Measurements from ENCODE around the gene LRRC28.

DNA sequence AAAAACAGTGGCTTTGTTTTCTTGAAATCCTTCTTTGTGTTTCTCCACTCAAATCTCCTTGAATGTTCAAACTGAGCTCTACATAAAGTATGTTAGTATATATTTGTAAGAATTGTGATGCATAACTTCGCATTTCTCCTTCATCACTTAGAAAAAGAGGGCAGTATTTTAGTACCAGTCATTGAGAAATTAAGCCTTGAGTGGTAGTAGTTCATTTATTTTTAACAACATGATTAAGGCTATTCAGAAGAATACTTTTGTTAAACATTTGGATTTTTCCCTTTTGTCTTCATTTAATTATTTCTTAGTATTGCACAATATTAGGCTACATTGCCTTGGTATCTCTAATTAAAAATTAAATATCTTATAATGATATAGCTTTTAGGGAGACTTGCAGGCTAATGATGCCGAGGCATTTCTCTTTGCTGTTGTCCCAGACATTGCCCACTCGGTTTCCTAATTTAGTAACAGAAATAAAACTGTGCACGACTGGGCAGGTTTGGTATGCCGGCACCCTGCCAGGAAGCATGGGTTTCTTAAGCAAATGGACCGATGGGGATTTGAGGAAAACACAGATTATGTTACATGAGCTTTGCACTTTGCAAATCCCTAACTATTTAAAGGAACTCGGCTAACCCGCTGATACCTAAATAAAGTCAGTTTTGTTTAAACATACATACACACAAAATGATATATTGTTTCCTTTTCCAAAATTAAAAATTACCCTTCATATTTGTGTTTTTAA lies 54.7 kb downstream of the LRRC28 start:
- TF ChIP-seq POLR2A (IDR thresholded peaks at IDR 0.05) (no peak), POLR2AphosphoS5 (IDR thresholded peaks at IDR 0.05) (no peak)
- TF ChIP-seq, protein P1, sequence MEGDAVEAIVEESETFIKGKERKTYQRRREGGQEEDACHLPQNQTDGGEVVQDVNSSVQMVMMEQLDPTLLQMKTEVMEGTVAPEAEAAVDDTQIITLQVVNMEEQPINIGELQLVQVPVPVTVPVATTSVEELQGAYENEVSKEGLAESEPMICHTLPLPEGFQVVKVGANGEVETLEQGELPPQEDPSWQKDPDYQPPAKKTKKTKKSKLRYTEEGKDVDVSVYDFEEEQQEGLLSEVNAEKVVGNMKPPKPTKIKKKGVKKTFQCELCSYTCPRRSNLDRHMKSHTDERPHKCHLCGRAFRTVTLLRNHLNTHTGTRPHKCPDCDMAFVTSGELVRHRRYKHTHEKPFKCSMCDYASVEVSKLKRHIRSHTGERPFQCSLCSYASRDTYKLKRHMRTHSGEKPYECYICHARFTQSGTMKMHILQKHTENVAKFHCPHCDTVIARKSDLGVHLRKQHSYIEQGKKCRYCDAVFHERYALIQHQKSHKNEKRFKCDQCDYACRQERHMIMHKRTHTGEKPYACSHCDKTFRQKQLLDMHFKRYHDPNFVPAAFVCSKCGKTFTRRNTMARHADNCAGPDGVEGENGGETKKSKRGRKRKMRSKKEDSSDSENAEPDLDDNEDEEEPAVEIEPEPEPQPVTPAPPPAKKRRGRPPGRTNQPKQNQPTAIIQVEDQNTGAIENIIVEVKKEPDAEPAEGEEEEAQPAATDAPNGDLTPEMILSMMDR (IDR thresholded peaks at IDR 0.05), result no peak
